Measurements from ENCODE around the gene FAM167B.

- TF ChIP-seq CTCF (IDR thresholded peaks at IDR 0.05) (no peak), POLR2A (IDR thresholded peaks at IDR 0.05) (no peak)
Observed at GRCh38 chr1:32197837-32198236, 49.2 kb upstream of the FAM167B start.

Measured in ovary (tissue), 3 donors.